ENCODE results near the gene KRTAP6-2. TPM values are rescaled to one million over a fixed set of nuclear protein-coding genes. Genes with fewer than 3 reads are reported as not detected.

The KRTAP6-2 gene
- total RNA-seq, 1 experiment from 2014 or later, result not detected

DNA sequence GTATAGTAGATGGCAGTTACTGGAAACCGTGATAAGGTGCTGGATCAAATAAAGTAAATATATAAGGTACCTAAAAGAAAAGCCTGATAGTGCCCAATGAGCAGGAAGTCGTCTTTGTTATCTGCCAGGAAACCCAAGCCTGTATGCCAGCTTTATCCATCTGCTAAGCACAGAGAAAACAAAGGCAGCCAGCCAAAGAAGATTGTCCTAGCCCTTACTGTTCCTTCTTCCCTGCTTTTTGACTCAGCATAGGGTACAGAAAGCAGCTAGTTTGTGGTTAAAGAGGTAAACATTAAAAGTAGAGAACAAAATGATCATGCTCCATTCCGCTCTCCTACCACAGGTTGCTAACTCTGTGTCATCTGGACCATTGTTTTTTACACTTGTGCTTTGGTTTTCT is 18.6 kb downstream of the KRTAP6-2 start:
- Histone ChIP-seq H3K9me3 (ENCODE audit: control insufficient read depth in 1 of 2, insufficient read depth in 1 of 2, low read depth in 1 of 2, low read length in 2 of 2) (peaks cover 24 to 27% of the 10 kb centered on the region in 2 experiments; a peak in 3 of 4 replicates), H3K4me2 (ENCODE audit: low read length) (no peak overlapping the region), H3K27ac (ENCODE audit: low read depth, low read length) (no peak overlapping the region), H3K9me2 (ENCODE audit: insufficient read depth) (no peaks in the 10 kb centered on the region), H3K79me2 (ENCODE audit: insufficient read depth, low read length) (no peaks in the 10 kb centered on the region), H4K20me1 (ENCODE audit: insufficient read depth) (no peaks in the 10 kb centered on the region), H3K9ac (ENCODE audit: low read length) (no peak overlapping the region), H3K27me3 (ENCODE audit: insufficient read depth, low read length) (no peaks in the 10 kb centered on the region), H2AFZ (ENCODE audit: low read depth, low read length, poor library complexity, severe bottlenecking) (no peak overlapping the region), H3K4me3 (replicated peaks in 1 of 2; ENCODE audit: low read depth in 1 of 2, low read length in 2 of 2) (no peak overlapping the region), H3K36me3 (ENCODE audit: control insufficient read depth in 1 of 2, insufficient read depth in 2 of 2, low read length in 2 of 2) (no peaks in the 10 kb centered on the region), H3K4me1 (ENCODE audit: control insufficient read depth in 1 of 2, insufficient read depth in 2 of 2, low read length in 2 of 2) (no peaks in the 10 kb centered on the region)
- ChIA-PET POLR2A (no interaction called here), RAD21 (ENCODE audit: low non-redundant PET in 1 of 2, low total read pairs in 2 of 2, uncharacterized antibody in 2 of 2, unreplicated experiment in 2 of 2) (no interaction called here), CTCF (no interaction called here)
- no peak for DNase-seq (ENCODE audit: low read depth, low spot score)
- ATAC-seq, result no peak
- intact Hi-C loops (cut with micrococcal nuclease), result no loop called here
- TF ChIP-seq SP1 (IDR thresholded peaks at IDR 0.05; ENCODE audit: low read depth), result no peak
- BruUV-seq (replicated peaks), result no TSS peak

DNA sequence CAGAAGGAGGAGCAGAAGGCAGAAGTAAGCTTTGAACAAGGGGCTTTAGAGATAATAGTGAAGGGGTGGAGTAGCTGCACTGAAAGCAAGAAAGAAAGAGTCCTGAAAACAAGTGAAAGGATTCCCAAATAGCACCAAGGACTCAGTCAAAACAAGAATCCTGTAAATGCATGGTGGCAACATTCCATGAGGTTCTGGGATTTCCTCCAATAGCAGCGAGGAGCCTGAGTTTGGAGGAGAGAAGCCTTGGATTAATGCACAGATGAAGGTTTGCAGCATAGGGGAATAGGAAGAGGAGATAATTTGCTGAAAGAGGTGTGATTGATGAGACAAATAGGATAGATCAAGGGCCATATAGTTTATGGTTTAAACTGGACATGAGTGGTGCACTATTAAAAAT is 19.4 kb downstream of the KRTAP6-2 start:
- Histone ChIP-seq H3K36me3 (ENCODE audit: control insufficient read depth in 1 of 2, insufficient read depth in 2 of 2, low read length in 2 of 2) (no peaks in the 10 kb centered on the region), H3K9ac (ENCODE audit: low read length) (no peak overlapping the region), H2AFZ (ENCODE audit: low read depth, low read length, poor library complexity, severe bottlenecking) (no peak overlapping the region), H3K27ac (ENCODE audit: low read depth, low read length) (no peak overlapping the region), H3K79me2 (ENCODE audit: insufficient read depth, low read length) (no peaks in the 10 kb centered on the region), H3K4me1 (ENCODE audit: control insufficient read depth in 1 of 2, insufficient read depth in 2 of 2, low read length in 2 of 2) (no peaks in the 10 kb centered on the region), H3K27me3 (ENCODE audit: insufficient read depth, low read length) (no peaks in the 10 kb centered on the region), H3K4me2 (ENCODE audit: low read length) (no peak overlapping the region), H3K9me3 (ENCODE audit: control insufficient read depth in 1 of 2, insufficient read depth in 1 of 2, low read depth in 1 of 2, low read length in 2 of 2) (peaks cover 25% of the 10 kb centered on the region in 2 experiments; a peak in 3 of 4 replicates), H3K4me3 (replicated peaks in 1 of 2; ENCODE audit: low read depth in 1 of 2, low read length in 2 of 2) (no peak overlapping the region), H4K20me1 (ENCODE audit: insufficient read depth) (no peaks in the 10 kb centered on the region), H3K9me2 (ENCODE audit: insufficient read depth) (no peaks in the 10 kb centered on the region)
- BruUV-seq (replicated peaks), result no TSS peak
- TF ChIP-seq ELF1 (IDR thresholded peaks at IDR 0.05; ENCODE audit: borderline replicate concordance, low read depth) (no peak), POLR2AphosphoS5 (IDR thresholded peaks at IDR 0.05; ENCODE audit: low read depth, low read length) (no peak), RAD21 (IDR thresholded peaks at IDR 0.05; ENCODE audit: low read depth) (no peak), EZH2phosphoT487 (IDR thresholded peaks at IDR 0.05; ENCODE audit: borderline replicate concordance) (no peak), JUND (IDR thresholded peaks at IDR 0.05) (no peak), EGR1 (IDR thresholded peaks at IDR 0.05; ENCODE audit: low read depth) (no peak), CEBPB (IDR thresholded peaks at IDR 0.05; ENCODE audit: low read depth) (no peak), ZNF274 (IDR thresholded peaks at IDR 0.05; ENCODE audit: low read depth, low read length) (no peak), ZFX (IDR thresholded peaks at IDR 0.05) (no peak), FOSL1 (IDR thresholded peaks at IDR 0.05; ENCODE audit: low read depth) (no peak)
- TF ChIP-seq, protein P1, sequence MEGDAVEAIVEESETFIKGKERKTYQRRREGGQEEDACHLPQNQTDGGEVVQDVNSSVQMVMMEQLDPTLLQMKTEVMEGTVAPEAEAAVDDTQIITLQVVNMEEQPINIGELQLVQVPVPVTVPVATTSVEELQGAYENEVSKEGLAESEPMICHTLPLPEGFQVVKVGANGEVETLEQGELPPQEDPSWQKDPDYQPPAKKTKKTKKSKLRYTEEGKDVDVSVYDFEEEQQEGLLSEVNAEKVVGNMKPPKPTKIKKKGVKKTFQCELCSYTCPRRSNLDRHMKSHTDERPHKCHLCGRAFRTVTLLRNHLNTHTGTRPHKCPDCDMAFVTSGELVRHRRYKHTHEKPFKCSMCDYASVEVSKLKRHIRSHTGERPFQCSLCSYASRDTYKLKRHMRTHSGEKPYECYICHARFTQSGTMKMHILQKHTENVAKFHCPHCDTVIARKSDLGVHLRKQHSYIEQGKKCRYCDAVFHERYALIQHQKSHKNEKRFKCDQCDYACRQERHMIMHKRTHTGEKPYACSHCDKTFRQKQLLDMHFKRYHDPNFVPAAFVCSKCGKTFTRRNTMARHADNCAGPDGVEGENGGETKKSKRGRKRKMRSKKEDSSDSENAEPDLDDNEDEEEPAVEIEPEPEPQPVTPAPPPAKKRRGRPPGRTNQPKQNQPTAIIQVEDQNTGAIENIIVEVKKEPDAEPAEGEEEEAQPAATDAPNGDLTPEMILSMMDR (IDR thresholded peaks at IDR 0.05 in 2 of 3, conservative IDR thresholded peaks at IDR 0.05 in 1 of 3; ENCODE audit: borderline replicate concordance in 1 of 3, insufficient read depth in 1 of 3, low read depth in 2 of 3, low read length in 2 of 3), result no peak
- TF ChIP-seq, protein P2, sequence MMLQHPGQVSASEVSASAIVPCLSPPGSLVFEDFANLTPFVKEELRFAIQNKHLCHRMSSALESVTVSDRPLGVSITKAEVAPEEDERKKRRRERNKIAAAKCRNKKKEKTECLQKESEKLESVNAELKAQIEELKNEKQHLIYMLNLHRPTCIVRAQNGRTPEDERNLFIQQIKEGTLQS (IDR thresholded peaks at IDR 0.05), result no peak
- TF ChIP-seq, protein P3, sequence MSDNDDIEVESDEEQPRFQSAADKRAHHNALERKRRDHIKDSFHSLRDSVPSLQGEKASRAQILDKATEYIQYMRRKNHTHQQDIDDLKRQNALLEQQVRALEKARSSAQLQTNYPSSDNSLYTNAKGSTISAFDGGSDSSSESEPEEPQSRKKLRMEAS (IDR thresholded peaks at IDR 0.05), result no peak
- ChIA-PET CTCF (no interaction called here), RAD21 (ENCODE audit: low non-redundant PET in 1 of 2, low total read pairs in 2 of 2, uncharacterized antibody in 2 of 2, unreplicated experiment in 2 of 2) (no interaction called here), POLR2A (no interaction called here)
- no peak for ATAC-seq
- no peak for DNase-seq (ENCODE audit: low read depth, low spot score)
- intact Hi-C loops (cut with micrococcal nuclease), result no loop called here

All from HCT116 (cell line).